Ishikawa (cell line): ENCODE measurements around the gene SFT2D2.

ENCODE experiments used
- CEBPB ChIP-seq: IDR thresholded peaks from 2 replicates; pipeline ENCODE4 v1.6.1; 2012
- CREB1 ChIP-seq: IDR thresholded peaks from 2 replicates; pipeline ENCODE4 v1.6.1; 2012; ENCODE audit warnings: low read depth
- EGR1 ChIP-seq: IDR thresholded peaks from 2 replicates; pipeline ENCODE4 v1.6.1; 2012
- EP300 ChIP-seq: IDR thresholded peaks from 2 replicates; pipeline ENCODE4 v1.6.1; 2012; ENCODE audit warnings: borderline replicate concordance
- FOXM1 ChIP-seq: IDR thresholded peaks from 2 replicates; pipeline ENCODE4 v1.6.1; 2012; ENCODE audit warnings: low read depth, borderline replicate concordance
- MAX ChIP-seq: IDR thresholded peaks from 2 replicates; pipeline ENCODE4 v1.6.1; 2012
- NFIC ChIP-seq: IDR thresholded peaks from 2 replicates; pipeline ENCODE4 v1.6.1; 2012
- RAD21 ChIP-seq: IDR thresholded peaks from 2 replicates; pipeline ENCODE4 v1.6.1; 2012; ENCODE audit warnings: low read depth
- REST ChIP-seq: IDR thresholded peaks from 2 replicates; pipeline ENCODE4 v1.6.1; 2012; ENCODE audit warnings: low read depth, mild to moderate bottlenecking
- TAF1 ChIP-seq: IDR thresholded peaks from 2 replicates; pipeline ENCODE4 v1.6.1; 2012; ENCODE audit warnings: low read depth, mild to moderate bottlenecking
- TCF12 ChIP-seq: IDR thresholded peaks from 2 replicates; pipeline ENCODE4 v1.6.1; 2012; ENCODE audit warnings: low read depth
- TEAD4 ChIP-seq: IDR thresholded peaks from 2 replicates; pipeline ENCODE4 v1.6.1; 2012
- USF1 ChIP-seq: IDR thresholded peaks from 2 replicates; pipeline ENCODE4 v1.6.1; 2012
- YY1 ChIP-seq: IDR thresholded peaks from 2 replicates; pipeline ENCODE4 v1.6.1; 2012; ENCODE audit warnings: low read depth
- ZBTB7A ChIP-seq: IDR thresholded peaks from 2 replicates; pipeline ENCODE4 v1.6.1; 2012; ENCODE audit warnings: low read depth

The SFT2D2 gene

DNA sequence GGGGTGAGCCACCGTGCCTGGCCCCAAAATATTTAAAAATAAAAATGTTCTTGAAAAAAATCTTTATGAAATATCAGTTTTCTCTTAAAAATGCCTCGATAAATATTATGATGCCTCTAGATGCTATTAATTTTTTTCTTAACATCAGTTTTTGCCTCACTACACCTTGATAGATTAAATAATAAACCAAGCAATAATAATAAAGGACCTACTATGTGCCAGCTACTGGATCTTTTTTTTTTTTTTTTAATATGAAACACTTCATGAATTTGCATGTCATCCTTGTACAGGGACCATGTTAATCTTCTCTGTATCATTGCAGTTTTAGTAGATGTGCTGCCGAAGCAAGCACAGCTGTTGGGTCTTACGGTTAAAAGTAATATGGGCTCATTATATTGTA lies 37.3 kb downstream of the SFT2D2 start:
- TF ChIP-seq NFIC: no peak
- no peak for TF ChIP-seq MAX
- no peak for TF ChIP-seq RAD21

GRCh38 chr1:168264296-168264695 lies 38.5 kb downstream of the SFT2D2 start:
- no peak for TF ChIP-seq MAX
- TF ChIP-seq CREB1: no peak
- TF ChIP-seq YY1: no peak
- TF ChIP-seq EGR1: no peak
- TF ChIP-seq EP300: no peak
- TF ChIP-seq USF1: no peak
- no peak for TF ChIP-seq ZBTB7A
- no peak for TF ChIP-seq NFIC
- TF ChIP-seq FOXM1: no peak
- TF ChIP-seq CEBPB: no peak
- TF ChIP-seq TCF12: no peak
- TF ChIP-seq REST: no peak
- no peak for TF ChIP-seq RAD21
- TF ChIP-seq TAF1: no peak
- no peak for TF ChIP-seq TEAD4

- TF ChIP-seq EP300 (no peak), CREB1 (no peak), TEAD4 (no peak), CEBPB (no peak), MAX (no peak), TCF12 (no peak), REST (no peak), ZBTB7A (no peak), USF1 (no peak), TAF1 (no peak), RAD21 (no peak)
These were observed 39.8 kb downstream of the SFT2D2 start for GRCh38 chr1:168265596-168265995.

- TF ChIP-seq MAX (no peak), YY1 (no peak), TEAD4 (no peak), EGR1 (no peak), ZBTB7A (no peak), CREB1 (no peak), RAD21 (no peak), USF1 (no peak), TAF1 (no peak)
These were observed 40.9 kb downstream of the SFT2D2 start for GRCh38 chr1:168266644-168267186.

DNA sequence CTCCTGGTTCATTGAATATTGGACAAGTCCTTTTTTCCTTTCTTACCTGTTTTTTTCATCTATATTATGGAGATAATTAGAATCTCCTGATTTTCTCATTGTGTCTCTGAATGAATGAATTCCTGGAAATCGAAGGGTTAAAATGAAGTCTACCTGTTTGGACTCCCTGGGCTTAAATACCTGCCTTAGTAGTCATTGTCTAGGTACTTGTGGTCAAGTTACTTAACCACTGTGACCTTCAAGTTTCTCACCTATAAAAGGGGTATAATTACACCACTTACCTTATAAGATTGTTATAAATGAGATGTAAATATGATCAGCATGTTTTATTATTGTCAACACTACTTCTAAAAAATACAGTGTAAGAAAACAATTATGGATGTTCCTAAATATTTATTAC lies 45.8 kb downstream of the SFT2D2 start:
- TF ChIP-seq CREB1 (no peak), EP300 (peak; percentile 69), TEAD4 (peak; percentile 77), TCF12 (peak; percentile 31; the same call in 1 of the 2 replicates), CEBPB (peak; percentile 41; the same call in 1 of the 2 replicates), TAF1 (no peak), USF1 (no peak), FOXM1 (peak; percentile 27; the same call in 1 of the 2 replicates), RAD21 (no peak), MAX (no peak), YY1 (no peak), REST (no peak), NFIC (peak; percentile 34; the same call in 1 of the 2 replicates), EGR1 (no peak), ZBTB7A (no peak)
